ENCODE results near the gene TOX4.
A peak's percentile ranks its signal among the peaks of the same experiment; 100 is the strongest.
"Not testable (repeated sequence)": the region's sequence is repeated elsewhere in the genome, so short reads cannot be mapped to it uniquely, and the experiment has no call there.

Gene TOX4

GRCh38 chr14:21476925-21477681 is at the start of gene TOX4, which contains the start of gene RAB2B:
TOX4 (plus strand) TSS chr14:21477195; CDS start chr14:21477279, 84 bp downstream.
RAB2B (minus strand) TSS chr14:21476959; CDS start chr14:21476872, 87 bp downstream.
- TF ChIP-seq CTCF (IDR thresholded peaks at IDR 0.05; ENCODE audit: control insufficient read depth, extremely low read depth, insufficient read depth): peak; percentile 92
- peak within 1 kb of the TSS; percentile 98 for H3K4me3 ChIP-seq (ENCODE audit: low read depth, low read length)
- DNase-seq (ENCODE audit: low read depth): peak; percentile 98

- no peak overlapping the region for H3K4me3 ChIP-seq (ENCODE audit: low read depth, low read length)
- DNase-seq (ENCODE audit: low read depth): no peak
- no peak for TF ChIP-seq CTCF (IDR thresholded peaks at IDR 0.05; ENCODE audit: control insufficient read depth, extremely low read depth, insufficient read depth)
Measured at GRCh38 chr14:21428930-21429329, 48.1 kb upstream of the TOX4 start.

GRCh38 chr14:21431126-21431525 is 45.9 kb upstream of the TOX4 start:
- peak; percentile 65 for DNase-seq (ENCODE audit: low read depth)
- no peak for TF ChIP-seq CTCF (IDR thresholded peaks at IDR 0.05; ENCODE audit: control insufficient read depth, extremely low read depth, insufficient read depth)
- H3K4me3 ChIP-seq (ENCODE audit: low read depth, low read length): no peak overlapping the region

GRCh38 chr14:21436567-21437062 is 40.4 kb upstream of the TOX4 start:
- DNase-seq (ENCODE audit: low read depth): no peak
- H3K4me3 ChIP-seq (ENCODE audit: low read depth, low read length): peak overlapping the region; percentile 66
- no peak for TF ChIP-seq CTCF (IDR thresholded peaks at IDR 0.05; ENCODE audit: control insufficient read depth, extremely low read depth, insufficient read depth)

- TF ChIP-seq CTCF (IDR thresholded peaks at IDR 0.05; ENCODE audit: control insufficient read depth, extremely low read depth, insufficient read depth): no peak
- peak; percentile 98 for DNase-seq (ENCODE audit: low read depth)
- peak overlapping the region; percentile 66 for H3K4me3 ChIP-seq (ENCODE audit: low read depth, low read length)
Measured at GRCh38 chr14:21437063-21437901, 39.7 kb upstream of the TOX4 start.

GRCh38 chr14:21440859-21441258 is 36.1 kb upstream of the TOX4 start:
- TF ChIP-seq CTCF (IDR thresholded peaks at IDR 0.05; ENCODE audit: control insufficient read depth, extremely low read depth, insufficient read depth): no peak
- no peak overlapping the region for H3K4me3 ChIP-seq (ENCODE audit: low read depth, low read length)
- no peak for DNase-seq (ENCODE audit: low read depth)

GRCh38 chr14:21442657-21443056 is 34.3 kb upstream of the TOX4 start:
- not testable (repeated sequence) for DNase-seq (ENCODE audit: low read depth); H3K4me3 ChIP-seq (ENCODE audit: low read depth, low read length)
